HG02798 (cell line): Measurements from ENCODE around the gene PRKAG2.

Source experiments
- ATAC-seq: cut with Tn5 transposase; IDR thresholded peaks from one replicate; pipeline ENCODE4 v1.9.1; 2021; ENCODE audit warnings: mild to moderate bottlenecking; ENCODE audit not compliant: unreplicated experiment, poor library complexity

PRKAG2 gene

DNA sequence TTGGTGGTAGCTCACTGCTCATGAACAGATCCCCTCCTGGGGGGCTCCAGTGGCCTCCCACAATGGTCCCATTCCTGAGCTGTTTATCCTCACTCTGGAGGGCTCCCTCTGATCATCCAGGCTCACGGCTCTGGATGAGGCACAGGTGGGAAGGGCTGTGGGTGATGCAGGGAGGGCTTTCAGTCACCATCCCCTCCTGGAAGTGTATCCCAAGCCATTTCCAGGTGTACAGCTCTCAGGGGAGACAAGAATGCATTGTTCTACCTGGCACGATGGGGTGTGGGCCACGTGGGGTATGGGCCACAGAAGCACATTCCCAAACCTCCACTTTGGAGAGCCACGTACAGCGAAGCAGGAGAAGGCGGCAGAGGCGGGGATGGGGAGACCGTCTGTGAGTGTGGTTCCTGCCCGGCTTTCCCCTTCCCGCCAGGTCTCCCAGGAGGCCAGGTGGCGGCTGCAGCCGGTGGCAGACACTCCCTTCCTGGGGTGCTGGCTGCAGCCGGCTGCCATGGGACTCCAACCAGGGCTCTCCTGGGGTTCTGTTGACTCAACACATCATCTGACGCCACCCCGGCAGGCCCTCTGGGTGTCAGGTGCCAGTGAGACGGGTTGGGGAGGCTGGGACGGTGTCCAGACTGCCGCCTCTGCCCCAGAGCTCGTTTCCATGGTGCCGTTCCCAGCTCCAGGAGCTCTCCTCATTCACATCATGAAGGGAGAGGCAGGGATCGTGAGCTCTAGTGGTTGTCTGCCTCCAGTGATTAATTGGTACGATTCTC, 187.5 kb downstream of the PRKAG2 start:
- ATAC-seq = no peak

DNA sequence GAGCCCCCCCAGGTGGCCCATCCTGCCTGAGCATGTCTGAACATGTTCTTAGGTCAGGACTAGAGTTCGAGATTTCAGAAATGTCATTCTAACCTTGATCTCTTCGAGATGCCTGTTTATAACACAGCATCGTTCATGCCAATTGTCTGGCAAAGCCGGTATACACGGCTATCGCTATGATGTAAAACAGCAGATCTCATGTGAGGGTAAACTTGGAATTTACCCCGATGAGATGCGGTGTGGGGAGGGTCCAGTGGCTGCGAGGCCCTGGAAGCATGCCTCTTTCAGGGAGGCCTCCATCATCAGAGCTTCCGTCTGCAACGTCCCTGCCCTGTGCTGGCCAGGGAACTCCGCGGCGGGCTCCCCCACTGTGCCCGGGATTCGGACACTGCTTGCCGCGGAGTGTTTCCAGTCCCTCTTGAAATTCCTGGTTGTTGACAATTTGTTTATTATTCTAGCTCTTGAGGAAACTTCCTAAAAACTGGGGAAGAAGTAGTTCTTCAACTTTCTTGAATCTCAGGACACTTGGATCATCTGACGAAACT, 188.6 kb downstream of the PRKAG2 start:
- no peak for ATAC-seq

DNA sequence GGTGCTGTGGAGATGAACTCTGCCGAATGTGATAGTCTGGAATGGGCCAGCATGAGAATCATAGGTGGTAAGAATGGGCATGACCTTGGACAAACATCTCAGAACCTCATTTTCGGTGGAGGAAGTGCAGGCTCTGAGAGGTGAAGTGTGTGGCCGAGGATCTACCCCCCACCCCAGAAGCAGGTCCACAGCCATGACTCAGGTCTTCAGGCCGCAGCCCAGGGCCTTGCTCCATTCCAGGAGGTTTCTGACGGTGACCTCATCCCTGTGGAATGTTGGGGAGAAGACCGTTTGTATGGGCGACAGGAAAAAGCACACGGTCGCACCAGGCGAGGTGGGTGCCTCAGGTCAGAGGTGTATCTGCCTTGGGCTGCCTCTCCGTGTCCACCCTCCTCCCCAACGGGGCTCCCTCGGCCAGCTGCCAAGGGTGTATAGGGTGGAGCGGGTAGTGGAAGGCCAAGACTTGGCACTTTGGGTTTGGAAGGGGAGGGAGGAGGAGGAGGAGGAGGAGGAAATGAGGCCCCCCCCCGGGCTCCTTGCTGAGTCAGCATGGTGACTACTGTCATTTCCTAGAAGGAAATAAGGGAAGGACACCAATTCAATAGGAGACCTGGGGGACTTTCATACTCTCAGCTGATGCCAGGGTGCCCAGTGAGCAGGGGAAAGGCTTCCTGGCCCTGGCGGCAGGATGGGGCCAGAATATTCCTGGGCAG, 189.2 kb downstream of the PRKAG2 start:
- no peak for ATAC-seq

DNA sequence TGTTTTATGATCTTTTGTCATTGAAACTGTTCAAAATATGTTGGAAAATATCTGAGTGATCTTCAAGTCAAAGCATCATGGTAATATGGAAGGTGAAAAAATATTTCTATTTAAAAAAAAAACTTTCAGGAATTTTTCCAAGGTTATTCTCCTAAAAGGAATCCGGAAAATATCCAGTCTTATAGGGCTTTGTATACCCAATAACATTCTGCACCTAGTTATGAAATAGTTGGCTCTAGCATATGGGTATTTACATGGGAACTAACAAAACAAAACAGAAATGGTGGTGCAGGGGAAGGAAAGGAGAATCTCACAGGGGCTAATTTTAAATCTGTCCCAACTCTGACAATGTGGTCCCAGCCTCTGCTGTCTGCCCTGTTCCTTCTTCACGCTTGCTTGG, 190.1 kb downstream of the PRKAG2 start:
- ATAC-seq = no peak

DNA sequence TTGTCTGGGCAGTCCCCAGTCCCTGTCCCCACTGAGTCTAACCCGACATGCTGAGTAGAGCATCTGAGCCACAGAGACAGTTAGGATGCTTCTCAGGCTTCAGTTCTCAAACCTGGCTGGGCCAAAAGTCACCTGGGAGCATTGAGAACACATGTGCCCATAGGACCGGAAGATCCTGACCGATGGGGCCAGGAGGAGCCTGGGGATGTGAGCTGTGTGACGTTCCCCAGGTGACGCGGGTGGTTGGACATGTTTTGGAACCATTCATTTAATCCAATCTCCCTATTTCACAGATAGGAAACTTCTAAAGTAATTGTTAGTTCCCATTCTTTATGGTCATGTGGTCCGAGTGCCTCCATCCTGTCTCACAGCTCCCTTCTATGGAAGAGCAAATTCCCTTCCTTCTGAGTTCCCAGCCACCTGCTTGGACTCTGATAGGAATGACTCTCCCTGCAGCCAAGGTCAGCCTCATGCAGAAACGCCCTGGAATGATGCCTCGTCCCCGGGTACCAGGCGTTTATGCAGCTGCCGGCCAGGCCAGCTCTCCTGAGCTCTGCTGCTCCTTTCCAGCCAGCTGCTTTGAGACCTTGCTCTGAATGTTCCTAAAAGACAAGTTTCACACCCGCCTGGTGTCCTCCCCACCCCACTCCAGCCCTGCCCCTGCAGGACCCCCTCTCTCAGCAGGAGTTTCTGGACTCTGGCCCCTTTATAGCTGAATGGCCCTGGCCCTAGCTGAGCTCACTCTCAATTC, 190.7 kb downstream of the PRKAG2 start:
- ATAC-seq = no peak

DNA sequence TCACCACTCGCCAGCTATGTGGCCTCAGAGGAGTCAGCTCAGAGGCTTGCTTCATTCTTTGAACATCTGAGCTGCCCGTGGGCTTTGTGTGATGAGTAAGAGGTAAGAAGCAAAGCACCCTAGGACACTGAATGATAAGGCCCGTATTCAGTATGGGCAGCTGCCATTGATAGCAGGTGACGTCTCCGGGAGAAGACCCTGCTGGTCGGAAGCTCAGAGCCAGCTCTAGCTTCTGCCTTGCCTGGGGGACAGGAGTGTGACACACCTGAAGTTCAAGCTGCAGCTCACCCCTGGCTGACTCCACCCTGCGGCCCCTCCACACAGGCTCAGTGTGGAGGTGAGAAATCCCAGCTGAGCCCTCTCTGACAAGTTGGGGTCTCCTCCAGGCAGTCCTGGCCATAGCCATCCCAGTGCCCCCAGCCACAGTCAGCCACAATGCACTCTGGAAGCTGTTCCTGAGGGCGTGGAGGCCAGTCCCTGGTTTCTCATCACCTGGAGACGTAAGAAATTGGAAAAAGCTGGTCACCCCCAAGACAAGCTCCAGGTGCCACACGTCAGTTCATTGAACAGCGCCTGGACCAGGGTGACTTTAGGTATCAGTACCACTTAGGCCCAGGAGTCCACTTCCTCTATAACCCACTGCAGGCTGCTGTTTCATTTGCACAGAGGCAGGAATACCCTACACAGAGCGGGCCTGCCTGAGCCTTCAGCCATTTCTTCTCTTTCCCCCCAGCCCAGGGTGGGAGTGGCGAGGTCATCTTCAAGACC, 192.3 kb downstream of the PRKAG2 start:
- ATAC-seq = no peak

DNA sequence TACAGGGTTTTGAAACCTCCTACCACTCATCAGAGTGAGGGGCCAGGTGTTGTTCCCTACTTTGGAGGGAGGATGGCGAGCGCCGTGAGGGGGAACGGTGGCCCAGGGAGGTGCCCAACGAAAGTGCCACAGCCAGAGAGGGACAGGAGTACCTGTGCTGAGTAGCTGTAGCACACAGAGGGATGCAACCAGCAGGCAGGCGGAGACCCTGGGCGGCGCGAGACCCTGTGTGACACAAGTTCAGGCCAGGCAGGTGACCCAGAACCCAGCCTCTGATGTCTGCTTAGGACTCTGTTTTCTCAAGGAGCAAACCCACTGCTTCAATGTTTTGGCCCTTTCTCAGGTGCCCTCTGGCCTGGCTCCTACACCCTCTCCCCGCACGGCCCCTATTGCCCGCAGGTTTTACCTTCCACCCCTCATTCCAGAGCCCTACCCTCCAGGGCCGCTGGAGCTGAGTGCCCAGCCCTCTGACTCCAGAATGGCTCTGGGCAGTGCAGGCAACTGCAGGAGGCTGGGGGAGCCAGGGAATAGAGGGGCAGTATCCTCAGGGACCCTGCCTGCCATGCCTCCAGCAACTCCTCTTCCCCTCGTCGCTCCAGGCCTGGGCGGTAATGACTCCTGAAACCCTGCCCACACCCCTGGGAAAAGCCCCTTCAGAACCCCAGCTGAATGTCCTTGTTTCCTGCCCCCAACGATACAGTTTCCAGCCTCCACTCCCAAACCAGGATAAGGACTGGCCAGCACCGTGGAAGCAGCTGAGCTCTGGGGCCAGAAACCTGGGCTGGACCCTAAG, 193.1 kb downstream of the PRKAG2 start:
- no peak for ATAC-seq

DNA sequence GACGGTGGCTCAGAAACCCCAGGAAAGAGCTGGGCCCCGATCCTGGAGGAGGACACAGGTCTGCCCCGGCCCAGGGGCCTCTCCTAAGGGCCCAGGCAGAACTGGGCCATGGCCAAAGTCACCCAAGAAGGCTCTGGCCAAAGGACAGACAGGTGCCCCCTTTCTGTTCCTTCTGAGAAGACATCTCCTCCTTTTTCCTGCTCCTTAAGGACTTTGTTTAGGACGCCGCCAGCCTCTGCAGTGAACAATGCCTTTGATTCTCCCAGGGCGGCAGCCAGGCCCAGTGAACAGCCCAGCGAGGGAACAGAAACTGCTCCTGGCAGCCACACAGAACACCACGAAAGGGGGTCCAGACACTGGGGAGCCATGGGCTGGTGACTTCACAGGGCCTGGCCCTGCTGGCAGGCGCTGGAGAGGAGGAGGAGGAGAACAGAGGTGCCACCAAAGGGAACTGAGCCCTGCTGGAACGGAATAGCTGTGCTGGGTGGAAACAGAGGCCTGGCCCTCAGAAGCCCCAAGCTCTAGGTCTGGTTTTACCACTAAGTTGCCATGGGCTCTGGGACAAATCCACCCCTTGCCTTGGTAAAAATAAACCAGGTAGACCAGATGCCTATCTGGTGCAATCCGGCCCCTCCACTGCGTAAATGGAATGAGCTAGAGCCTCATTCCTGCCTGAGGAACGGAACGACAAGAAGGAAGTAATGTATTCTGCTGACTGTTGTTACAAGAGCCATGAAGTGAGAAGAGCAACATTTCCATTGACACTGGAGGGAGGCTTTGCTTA, 193.9 kb downstream of the PRKAG2 start:
- no peak for ATAC-seq

DNA sequence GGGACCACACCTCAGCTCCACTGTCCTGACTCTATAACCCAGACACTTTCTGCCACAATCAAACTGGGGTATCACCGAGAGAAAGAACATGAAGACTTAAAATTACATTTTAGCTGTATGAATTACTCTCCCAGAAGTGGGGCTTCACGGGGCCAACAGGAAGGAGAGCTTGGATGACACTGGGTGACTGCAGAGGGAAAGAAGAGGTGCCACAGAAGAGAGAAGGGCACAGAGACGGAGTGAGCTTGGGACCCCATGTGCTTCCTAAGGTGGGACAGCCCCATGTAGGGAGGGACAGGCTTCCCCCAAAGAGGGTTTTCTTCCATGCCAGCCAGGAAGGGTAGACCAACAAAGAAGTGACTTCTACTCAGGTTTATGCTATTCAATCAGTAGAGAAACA, 195.2 kb downstream of the PRKAG2 start:
- ATAC-seq = no peak

DNA sequence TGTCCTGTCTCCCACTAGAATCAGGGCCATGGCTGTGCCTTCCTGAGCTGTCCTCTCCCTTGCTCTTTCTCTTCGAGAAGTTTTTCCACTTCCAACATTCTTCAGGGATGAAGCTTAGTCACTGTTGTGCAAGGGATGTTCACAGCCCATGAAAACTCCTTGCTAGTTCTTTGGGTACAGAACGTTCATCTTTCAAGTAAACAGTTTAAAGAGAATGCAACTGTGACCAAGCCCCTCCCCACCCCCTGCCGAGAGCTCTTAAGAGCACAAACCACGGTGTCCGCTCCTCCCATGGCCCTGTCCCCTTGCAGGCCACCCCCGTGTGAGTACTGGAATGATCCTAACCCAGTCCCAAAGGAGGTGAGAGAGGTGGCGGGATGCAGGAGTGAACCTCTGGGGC, 196.1 kb downstream of the PRKAG2 start:
- ATAC-seq = no peak

DNA sequence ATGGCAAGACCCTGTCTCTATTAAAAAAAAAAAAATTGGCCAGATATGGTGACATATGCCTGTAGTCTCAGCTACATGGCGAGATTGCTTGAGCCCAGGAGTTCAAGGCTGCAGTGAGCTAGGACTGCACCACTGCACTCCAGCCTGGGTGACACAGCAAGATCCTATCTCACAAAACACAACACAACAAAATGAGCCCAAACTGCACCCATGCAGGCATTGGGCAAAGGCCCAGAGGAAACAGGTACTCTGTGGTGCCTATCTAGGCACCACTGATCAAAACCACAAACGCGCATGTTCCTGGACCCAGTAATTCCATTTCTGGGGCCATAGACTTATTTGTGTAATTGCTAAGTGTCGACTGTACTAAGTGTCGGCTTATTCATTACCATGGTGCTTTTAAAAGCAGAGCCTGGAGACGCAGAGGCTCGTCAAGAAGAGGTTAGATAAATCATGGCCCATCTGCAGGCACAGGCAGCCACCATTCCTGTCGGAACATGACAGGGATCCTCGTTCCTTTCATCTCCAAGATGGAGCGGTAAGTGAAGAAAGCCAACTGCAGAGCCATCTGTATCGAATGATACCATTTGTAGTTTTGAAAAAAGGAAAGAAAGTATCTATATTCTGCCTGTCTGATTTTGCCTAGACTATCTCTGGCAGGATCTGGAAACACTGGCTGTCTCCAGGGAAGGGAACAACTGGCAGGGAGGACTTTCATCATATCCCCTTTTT, 196.9 kb downstream of the PRKAG2 start:
- no peak for ATAC-seq

DNA sequence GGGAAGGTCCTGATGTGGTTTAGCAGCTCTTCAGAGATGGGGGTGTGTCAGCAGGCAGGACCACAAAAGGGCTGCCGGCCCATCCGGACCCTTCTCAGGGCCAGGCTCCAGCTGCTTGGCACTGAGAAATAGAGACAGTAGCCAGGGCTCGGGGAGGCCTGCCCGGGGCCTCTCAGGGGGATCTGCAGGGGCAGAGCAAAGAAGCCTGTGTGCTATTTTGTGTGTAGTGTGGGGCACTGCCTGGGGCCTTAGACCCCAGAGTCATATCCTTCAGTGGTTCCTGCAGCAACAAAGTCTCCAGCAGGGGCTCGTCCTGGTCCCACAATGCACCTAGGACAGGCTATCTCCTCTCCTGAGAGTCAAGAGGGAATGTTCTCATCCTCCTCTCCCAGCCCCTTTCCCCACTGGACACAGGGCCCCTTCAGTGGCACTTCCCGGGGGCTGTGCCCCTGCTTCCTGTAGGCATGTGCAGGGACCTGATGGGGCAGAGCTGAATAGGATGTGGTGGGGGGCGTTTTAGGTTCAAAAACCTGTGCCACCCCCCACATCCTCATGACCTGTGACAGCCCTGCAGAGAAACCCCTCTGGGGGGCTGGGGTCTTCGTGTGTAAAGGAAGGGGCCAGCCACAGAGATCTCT, 197.7 kb downstream of the PRKAG2 start:
- ATAC-seq = no peak

DNA sequence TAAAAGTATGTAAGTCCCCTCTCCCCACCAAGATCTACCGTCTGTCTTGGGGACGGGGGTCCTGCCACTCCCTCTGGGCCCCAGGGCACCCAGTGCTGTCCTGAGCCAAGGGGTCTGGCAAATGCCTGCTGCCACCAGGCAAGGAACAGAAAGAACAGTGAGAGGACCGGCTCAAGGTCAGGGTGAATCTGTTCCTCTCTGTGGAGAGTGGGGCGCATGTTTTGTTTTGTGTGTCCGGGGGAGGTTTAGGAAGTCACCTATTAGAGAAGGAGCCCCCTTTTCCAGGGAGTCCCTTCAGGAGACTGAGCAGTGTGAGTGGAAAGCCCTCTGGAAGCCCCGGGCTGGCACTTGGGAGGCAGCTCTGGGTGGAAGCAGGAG, 198.7 kb downstream of the PRKAG2 start:
- ATAC-seq = no peak

DNA sequence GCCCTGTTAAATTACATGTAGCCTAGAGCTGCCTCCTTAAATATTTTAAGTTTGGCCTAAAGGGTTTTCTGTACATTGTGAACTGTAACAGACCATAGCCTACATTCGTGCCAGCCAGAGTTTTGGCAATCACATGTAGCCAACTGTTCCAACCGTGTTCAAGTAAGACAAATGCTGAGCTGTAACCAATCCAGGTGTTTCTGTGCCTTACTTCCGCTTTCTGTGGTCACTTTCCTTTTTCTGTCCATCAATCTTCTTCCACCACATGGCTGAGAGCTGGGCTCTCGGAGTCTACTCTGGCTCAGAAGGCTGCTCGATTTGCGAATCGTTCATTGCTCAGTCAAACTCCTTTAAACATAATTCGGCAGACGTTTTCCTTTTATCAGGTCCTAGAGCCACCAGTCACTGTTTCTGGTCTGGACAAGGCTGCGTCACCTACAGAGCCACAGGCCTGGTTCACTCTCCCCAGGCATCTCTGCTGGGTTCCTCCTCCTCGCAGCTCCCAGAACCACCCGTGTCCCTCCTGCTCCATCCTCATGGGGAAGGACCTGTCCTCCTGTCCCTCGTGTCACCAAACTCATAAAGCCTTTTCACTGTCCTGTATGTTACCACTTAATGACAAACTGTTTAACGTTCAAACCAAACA, 199.2 kb downstream of the PRKAG2 start:
- no peak for ATAC-seq

DNA sequence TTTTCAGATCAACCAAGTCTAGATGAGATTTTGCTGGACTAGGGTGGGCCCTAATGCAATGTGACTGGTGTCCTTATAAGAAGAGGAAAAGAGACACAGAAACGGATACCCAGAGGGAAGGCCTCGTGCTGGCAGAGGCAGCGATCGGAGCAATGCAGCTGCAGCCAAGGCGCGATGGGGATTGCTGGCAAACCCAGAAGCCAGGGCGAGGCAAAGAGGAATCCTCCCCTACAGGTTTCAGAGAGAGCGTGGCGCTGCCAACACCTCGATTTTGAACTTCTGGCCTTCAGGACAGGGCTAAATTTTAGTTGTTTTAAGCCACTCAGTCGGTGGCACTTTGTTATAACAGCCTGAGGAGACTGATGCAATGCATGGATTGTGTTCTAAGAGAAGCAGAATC, 200.2 kb downstream of the PRKAG2 start:
- ATAC-seq = no peak

DNA sequence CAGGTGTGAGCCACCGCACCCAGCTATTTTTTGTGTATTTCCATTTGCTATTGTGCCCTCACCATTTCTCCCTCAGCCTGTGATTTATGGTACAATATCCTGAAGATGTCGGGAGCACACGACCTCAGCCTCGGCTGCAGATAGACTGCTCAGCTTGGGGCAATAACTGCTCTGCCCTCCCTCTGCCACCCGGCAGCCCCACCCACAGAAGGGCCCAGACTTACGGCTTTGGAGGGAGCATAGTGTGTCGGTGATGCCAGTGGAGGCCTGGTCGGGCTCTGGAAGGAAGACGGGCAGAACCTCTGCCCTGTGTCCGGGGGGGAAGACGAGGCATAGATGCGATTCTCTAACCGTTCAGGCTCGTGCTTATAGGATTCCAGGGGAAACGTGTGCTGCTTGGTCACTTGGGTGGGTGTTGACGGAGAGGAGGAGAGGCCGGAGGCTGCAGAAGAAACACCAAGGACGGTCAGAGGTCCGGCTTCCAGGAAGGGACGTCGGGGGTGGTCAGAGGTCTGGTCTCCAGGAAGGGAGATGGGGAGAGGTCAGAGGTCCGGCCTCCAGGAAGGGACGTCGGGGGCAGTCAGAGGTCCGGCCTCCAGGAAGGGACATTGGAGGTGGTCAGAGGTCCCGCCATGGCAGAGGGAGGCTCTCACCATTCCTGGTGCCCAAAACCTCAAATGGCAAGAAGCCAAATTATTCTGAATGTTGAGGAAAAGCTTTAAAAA, 201.6 kb downstream of the PRKAG2 start:
- ATAC-seq = no peak
